Measurements from ENCODE around the gene NAA80.
A peak's percentile ranks its signal among the peaks of the same experiment; 100 is the strongest.
"Not testable (repeated sequence)": the region's sequence is repeated elsewhere in the genome, so short reads cannot be mapped to it uniquely, and the experiment has no call there.

Gene NAA80

DNA sequence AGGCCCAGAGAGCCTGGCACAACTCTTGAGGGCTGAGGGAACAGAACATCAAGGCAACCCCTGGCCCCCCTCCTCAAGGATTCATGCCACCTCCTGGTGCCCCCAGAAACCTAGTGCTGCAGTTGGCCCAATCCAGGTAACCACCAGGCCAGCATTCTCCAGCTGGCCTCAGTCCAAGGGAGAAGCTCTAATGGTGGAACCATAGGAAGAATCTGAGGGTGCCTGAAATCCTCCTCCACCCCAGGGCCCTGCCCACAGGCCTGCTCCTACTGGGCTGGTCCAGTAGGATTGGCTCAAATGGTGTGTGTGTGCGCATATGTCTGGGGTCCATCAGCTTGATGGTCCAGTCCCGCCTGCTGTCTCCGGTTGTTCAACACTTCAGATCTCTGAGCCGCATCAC lies 15.6 kb upstream of the NAA80 start:
- no peak for DNase-seq (ENCODE audit: low read depth in 2 of 2)

DNA sequence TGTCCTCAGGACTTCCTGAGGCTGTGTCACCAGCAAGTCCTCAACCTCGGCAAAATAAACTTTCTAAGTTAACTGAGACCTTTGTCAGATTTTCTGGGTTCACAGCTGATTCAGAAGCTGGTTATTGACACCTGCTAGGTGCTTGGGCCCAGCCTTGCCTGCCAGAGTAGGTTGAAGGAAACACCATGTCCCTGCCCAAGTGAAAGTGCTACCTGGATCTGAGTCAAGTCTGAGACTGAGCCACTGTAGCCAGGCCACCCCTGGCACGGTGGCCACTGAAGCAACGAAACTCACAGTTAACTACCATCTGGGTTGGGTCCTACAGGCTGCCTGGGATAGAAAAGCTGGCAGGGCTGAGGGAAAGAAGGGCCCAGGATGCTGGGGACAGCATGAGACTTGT lies 15.1 kb upstream of the NAA80 start:
- no peak for DNase-seq (ENCODE audit: low read depth in 2 of 2)

DNA sequence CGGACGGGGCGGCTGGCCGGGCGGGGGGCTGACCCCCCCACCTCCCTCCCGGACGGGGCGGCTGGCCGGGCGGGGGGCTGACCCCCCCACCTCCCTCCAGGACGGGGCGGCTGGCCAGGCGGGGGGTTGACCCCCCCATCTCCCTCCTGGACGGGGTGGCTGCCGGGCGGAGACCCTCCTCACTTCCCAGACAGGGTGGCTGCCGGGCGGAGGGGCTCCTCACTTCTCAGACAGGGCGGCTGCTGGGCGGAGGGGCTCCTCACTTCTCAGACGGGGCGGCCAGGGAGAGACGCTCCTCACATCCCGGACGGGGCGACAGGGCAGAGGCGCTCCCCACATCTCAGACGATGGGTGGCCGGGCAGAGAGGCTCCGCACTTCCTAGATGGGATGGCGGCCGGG lies 12.8 kb upstream of the NAA80 start:
- DNase-seq (ENCODE audit: low read depth in 2 of 2): not testable (repeated sequence)

DNA sequence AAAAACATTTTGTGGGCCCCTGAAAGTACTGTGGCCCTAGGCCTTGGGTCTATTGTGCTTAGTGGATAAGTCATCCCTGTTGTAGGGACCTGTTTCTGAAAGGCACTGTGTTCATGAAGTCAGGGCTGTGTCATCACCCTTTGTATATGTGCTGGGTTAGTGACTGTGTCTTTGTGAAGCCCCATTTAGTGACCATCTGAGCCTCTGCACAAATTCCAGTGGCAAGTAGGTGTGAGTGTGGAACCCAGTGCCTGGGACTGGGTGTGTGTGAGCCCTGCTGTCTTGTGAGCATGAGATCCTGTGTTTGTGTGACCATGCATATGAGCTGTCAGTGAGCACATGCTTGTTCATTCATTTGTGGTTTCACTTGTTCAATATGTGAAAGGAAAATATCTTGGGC lies 5.4 kb upstream of the NAA80 start:
- no peak for DNase-seq (ENCODE audit: low read depth in 2 of 2)

DNA sequence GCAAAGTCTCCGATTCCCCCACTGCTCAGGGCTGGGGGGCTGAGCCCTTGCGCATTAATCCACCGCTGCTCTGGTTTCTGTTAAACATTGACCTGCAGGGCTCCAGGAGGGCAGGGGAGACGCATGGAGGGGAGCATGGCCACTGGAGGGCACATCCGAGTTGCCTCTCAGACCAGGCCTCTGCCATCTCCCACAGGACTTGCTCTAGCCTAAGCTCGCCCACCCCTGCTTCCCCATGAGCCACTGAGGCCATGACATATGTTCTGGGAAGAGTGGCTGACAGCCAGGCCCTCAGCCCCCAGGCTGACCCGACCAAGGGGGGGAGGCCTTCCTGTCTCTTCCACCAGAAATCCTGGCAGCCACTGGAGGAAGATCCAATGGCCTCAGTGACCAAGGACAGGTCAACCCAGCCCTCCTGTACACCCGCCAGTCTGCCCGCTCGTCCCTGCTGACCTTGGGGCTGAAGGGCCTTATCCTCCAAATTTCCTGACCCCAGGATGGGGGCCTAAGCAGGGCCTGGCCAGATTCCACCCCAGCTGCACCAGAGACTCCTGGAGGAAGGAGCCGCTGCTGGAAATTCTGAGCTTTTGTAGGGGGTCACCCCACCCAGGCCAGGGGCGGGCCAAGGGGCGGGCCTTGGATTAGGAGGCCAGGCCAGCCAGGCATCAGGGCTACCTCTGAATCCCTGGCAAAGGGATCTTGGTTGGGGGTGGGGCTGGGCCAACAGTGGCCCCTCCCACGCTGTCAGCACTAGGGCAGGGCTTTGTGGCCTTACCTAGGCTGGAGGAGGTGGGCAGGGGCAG lies 4.0 kb upstream of the NAA80 start, which contains the start of gene HYAL1:
TSS of gene HYAL1 (minus strand) at position 562 of the 803 bp plus-strand sequence. CDS start 618 bp downstream, outside the sequence.
- DNase-seq (ENCODE audit: low read depth in 2 of 2): no peak

DNA sequence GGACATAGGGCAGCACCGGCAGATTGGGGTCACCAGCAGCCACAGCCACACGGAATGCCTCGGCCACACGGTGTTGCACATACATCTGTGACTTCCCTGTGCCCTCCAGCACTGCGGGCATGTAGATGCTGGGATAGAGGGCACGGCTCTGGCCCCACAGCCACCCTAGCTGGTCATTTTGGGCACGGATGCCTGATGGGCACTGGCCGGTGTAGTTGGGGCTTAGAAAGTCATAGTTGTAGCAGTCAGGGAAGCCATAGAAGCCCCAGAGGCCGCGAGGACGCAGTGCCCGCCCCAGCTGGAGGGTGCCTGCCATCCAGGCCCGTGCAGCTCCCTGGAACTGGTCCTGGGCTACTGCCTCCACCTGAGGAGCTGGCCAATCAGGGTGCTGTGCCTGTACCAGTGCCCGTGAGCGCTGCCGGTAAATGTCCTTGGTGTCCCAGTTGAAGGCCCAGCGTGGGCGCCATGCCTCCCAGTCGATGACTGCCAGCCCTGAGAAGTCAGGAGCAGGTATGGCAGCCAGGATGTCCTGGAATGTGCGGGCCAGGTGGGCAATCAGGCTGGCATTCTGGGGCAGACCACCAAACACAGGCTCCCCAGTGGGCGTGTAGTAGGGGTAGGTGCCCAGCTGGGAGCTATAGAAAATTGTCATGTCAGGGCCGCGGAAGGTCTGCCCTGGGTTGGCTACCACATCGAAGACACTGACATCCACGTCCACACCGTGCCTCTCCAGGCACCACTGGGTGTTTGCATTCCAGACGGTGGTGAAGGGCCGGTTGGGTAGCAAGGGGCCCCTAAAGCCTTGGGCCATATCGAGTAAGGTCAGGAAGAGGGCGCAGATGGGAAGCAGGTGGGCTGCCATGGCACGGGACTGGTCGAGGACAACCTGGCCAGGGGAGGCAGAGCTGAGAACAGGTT lies 3.1 kb upstream of the NAA80 start:
- no peak for DNase-seq (ENCODE audit: low read depth in 2 of 2)

DNA sequence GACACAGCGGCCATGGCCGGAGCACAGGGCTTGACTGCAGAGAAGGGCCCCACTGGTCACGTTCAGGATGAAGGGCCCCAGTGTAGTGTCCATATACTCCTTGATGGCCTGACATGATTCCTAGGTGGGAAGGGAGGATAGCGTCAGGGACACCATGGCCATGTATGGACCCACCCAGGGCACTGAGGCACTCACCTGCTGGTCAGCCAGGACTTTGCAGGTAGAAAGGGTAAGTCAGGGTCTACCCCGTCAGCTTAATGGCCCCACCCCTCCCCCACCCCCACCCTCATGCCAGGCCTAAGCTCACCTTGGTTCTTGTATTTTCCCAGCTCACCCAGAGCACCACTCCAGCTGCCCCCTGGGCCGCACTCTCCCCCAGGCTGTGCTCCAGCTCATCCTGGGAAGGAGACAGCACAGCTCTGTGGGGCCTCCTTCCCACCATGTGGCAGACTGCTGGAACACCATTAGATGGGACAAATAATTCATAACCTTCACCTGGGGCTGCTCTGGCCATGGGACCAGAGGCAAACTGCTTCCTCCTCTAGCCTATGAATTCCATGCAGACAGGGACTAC lies 1.6 kb upstream of the NAA80 start:
- no peak for DNase-seq (ENCODE audit: low read depth in 2 of 2)

DNA sequence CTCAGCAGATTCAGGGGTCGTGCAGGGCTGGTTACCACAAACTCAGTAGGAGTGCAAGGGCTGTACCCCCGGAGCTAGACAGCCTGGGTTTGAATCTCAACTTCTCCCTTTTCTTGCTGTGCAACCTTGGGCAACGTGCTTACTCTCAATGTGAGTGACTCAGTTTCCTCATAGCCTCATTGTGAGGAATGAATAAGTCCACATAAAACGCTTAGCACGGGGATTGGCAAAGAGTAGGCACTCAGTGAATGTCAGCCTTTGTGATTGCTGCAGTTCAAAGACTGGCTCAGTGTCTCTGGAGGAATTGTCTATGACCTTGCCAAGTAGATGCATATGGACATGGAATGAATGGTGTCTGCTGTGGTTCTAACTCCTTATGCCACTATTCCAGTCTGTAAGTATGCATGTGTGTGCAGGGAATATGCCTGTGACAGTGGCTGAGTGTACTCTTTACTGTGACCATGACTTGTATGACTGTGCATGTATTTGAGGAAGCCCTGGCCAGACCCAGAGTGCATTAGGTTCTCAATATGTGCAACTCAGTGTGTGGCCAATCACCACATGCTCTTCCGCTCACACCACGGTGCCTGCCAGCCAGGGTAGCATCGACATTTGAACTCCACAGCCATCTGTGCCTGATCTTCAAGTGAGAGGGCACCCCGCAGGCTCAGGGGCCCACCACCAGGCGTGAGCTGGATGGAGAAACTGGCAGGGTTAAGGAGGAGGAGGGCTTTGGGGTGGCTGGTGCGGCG lies 900 bp upstream of the NAA80 start:
- no peak for DNase-seq (ENCODE audit: low read depth in 2 of 2)

DNA sequence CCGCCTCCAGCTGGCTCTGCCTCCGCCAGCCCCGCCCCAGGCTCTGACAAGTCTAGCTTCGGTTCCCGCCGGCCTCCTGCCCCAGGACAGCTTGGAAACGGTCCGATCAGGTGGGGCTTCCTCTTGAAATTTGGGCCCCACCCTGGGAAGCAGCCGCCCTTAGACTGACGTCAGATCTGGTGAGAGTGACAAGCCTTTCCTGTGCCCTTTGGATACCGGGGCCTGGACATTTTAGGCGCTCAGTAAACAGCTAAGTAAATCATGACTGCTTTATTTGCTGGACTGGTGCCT lies 378 bp upstream of the NAA80 start:
- no peak for DNase-seq (ENCODE audit: low read depth in 2 of 2)

DNA sequence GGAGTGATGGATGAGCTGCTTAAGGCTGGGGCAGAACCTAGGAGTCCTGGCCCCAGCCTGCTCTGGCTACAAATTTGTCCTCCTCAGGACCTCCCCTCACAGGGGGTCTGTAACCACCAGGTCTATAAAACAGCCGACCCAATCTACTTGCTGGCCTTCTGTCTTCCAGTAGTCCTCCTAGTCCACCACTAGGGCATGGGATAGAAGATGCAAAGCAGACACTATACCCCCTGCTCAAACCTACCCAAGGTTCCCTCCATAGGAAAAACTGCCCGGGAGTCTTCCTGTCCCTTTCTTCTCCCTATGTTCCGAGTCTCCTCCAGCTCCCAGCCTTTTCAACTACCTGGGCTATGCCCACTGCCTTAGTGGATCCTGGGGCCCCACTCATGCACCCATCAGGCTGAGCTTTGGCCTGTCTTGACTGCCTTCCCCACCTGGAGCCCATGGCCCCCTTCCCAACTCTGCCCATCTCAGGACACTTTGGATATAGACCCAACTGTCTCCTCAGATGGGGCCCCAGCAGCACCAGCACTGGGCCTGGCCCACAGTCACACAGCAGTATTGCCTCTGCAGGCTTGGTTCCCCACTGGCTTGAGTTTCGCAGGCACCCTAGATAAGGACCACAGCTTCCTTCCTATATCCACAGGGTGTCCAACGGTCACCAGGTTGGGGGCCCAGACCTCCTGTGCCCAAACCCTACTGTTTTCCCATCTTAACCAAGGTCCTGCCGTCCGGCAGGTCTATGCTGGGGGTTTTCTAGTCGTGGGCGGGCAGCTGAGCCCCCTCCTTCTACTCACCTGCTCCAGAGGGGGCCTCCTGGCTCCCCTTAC lies 1.1 kb downstream of the NAA80 start:
- DNase-seq (ENCODE audit: low read depth in 2 of 2): no peak

DNA sequence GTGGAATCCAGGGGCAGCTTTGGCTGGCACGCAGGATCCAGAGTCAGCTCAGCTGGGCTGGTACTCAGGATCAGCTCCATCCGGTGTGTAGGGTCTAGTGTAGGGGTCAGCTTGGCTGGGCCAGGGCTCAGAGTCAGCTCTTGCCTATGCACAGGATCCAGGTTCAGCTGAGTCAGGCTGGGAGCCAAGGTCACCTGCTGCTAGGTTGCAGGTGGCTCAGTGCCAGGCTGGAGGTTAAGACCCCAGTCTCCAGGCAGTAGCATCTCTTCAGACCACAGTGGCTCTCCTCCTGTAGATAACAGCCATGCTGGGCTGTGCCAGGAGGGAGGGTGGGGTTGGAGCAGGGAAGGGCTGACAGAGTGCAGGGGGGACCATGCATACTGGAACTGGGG lies 1.8 kb downstream of the NAA80 start:
- DNase-seq (ENCODE audit: low read depth in 2 of 2): no peak

DNA sequence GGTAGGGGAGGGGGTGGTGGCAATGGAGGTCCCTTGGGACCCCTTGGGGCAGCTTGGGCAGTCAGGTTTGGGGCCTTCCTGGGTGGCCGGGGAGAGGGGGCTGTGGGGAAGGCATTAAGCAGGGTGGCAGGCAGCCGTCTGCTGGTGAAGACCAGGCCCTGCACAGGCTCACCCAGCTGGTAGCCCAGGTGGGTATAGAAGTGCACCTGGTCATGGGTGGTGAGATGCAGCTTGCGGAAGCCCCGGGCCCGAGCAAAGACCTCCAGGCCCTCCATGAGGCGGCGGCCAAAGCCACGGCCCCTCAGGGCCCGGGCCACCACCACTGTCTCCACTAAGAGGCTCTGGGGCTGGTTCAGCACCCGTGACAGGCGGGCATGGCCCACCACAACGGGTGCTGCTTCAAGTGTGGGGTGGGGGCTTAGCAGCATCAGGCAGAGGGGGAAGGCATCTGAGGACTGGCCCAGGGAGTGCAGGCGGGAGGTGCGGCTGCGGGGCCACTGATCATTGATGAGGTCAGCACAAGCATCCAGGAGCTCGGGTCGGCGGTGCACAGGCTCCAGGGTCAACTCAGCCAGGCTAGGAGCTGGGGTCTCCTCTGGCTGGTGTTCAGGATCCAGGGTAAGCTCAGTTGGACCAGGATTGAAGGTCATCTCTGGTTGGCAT lies 2.4 kb downstream of the NAA80 start:
- no peak for DNase-seq (ENCODE audit: low read depth in 2 of 2)

DNA sequence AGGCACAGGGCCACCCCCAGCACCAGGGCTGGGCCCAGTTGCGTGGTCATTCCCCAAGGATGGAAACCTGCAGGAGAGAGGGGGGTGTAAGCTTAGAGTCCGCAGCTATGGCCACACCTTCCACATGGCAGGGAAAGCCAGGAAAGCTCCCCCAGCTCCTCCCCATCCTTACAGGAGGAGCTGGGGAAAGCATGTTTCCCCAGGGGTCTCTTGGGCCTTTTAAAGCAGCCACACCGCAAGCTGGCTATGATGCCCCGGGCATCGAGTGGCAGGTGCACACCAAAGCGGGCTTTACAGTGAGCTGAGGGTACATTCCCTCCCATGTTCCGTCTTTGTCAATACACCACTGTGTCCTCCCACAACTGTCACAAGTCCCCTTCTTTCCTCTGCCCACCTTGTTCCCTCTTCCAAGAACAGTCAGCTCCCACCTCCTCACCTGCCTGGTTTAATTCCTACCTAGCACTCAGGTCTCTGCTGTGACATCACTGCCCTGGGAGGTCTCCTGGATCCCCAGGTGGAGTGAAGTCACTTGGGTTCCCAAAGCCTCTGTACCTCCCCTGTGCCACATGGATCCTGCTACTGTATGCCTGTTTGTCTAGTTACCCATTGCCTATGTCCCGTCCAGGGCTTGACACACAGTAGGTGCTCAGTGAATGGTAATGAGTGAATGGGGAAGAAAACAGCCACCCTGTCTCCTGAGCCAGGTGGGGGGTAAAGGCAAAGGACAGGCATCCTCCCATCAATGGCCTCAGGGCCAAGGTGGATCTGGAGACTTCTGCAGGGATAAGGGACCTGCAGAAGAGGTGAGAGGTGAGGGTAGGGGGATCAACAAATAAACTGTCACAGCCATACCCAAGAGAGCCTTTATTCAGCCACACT lies 3.4 kb downstream of the NAA80 start:
- DNase-seq (ENCODE audit: low read depth in 2 of 2): no peak

DNA sequence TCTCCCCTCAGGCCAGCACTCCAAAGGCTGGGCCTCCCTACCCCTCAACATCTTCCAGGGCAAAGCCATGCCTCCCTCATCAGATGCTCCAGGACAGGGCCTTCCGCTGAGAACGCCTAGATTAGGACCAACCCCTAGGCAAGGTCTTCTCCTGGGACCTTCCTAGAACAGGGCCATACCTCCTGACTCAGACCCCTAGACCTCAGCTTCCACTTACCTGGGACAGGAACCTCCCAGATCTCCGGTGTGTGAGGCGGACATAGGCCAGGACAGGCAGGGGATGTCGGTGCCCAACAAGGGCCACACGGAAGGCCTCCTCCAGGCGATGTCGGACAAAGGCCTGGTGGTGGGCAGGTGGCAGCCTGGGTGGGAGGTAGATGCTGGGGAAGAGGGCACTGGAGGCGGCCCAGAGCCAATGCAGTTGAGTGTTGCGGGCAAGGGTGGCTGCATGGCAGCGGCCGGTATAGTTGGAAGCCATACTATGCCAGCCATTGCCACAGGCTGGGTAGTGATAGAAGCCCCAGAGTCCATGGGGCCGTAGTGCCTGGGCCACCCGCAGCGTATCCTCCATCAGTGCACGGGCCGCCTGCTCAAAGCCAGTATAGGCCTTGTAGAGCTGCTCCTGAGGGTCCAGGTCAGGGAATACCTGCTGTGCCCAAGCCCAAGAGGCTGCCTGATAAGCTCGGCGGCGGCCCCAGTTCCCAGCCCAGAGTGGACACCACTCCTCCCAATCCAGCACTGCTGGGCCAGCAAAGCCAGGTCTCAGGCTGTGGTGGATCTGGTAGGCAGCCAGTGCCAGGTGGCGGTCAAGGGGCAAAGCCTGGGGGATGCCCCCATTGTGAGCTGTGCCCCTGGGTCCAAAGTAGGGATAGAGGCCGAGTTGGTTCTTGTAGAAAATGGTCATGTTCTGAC lies 4.5 kb downstream of the NAA80 start:
- DNase-seq (ENCODE audit: low read depth in 2 of 2): no peak

DNA sequence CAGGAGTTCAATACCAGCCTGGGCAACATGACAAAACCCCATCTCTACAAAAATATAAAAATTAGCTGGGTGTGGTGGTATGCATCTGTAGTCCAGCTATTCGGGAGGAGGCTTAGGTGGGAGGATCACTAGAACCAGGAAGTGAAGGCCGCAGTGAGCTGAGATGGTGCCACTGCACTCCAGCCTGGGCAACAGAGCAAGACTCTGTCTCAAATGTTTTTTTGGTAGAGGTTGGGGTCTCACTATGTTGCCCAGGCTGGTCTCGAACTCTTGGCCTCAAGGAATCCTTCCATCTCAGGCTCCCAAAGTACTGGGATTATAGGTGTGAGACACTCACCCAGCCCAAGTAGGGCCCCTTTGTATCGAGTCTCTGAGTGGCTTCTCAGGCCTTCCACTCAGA lies 5.1 kb downstream of the NAA80 start:
- DNase-seq (ENCODE audit: low read depth in 2 of 2): no peak

DNA sequence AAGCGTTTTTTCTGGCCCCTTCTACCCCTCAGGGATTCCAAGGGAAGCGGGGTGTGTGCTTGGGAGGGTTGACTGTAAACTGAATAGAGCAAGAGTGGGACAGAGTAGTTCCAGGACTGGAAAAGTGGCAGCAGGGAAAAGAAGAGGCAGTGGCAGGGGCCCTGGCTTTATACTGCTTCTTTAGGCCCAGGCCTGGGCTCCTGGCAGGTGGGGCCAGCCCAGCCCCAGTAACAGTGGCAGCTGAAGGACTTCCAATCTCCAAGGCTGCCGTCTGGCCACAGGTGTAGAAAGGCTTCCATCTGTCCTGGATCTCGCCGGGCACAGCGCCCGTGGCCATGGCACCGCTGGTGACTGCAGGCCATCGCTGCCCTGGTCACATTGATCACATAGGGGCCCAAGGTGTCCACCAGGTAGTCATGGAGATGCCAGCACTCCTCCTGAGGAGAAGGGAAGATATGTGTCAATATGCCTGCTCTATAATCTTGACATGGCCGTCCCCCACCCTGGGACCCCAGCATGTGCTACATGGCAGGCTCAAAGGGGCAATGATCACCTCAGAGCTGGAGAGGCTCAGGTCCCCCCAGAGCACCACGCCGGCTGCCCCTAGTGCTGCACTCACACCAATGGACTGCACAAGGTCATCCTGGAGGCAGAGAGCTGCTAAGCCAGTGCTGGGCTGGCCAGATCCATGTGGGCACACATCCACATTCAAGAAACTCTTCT lies 6.0 kb downstream of the NAA80 start:
- no peak for DNase-seq (ENCODE audit: low read depth in 2 of 2)

DNA sequence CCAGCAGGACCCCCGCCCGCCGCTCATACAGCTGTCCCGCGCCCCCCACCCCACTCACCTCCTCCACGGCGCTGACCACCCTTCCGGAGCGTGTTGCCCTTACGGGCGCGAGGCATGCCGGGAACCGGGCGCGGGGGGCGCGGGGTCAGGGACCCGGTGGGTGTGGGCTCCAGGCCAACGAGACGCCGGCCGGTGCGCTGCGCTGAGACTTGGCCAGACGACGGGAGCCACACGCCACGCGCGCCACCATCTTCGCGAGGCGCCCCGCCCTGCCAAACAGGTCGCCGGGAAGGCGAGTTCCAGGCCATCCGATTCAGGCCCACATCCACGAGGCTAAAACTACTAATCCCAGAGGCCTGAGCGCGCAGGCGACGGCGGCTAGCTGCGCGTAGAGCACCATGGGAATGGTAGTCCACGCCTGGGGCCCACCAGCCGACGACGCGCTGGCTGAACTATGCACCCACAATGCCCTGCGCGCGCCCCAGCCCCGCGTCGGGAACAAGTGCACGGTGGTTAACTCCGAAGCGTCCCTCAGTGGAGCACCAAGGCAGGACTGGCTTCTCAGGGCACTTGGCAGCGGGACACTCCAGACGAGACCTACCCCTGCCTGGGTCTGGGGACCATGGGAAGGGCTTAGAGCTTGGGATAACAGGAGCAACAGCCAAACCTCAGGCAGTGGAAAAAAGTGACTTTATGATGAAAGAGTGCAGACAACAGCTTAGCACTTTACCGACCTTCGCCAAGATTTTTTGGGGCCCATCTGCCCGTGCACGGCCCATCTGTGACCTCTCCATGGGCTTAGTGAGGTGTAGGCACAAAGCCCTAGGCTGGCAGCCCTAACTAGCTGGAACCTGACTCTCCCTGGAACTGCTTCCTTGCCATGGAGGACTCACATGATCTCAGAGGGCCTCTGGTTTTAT lies 6.8 kb downstream of the NAA80 start, which contains the start of gene IFRD2:
TSS of gene IFRD2 (minus strand) at position 271 of the 920 bp plus-strand sequence. CDS start at position 116, 155 bp downstream.
- peak; percentile 86 to 93 for DNase-seq (ENCODE audit: low read depth in 2 of 2)
